HEK293T (cell line): ENCODE results near the gene SMIM3.

Experiments used
- SP1 ChIP-seq: fragments of 450-650 bp; IDR thresholded peaks from 2 replicates; pipeline ENCODE4 v1.6.1; 2017
- SUZ12 ChIP-seq: fragments of 450-650 bp; IDR thresholded peaks from 2 replicates; pipeline ENCODE4 v1.6.1; 2016; ENCODE audit warnings: mild to moderate bottlenecking

DNA sequence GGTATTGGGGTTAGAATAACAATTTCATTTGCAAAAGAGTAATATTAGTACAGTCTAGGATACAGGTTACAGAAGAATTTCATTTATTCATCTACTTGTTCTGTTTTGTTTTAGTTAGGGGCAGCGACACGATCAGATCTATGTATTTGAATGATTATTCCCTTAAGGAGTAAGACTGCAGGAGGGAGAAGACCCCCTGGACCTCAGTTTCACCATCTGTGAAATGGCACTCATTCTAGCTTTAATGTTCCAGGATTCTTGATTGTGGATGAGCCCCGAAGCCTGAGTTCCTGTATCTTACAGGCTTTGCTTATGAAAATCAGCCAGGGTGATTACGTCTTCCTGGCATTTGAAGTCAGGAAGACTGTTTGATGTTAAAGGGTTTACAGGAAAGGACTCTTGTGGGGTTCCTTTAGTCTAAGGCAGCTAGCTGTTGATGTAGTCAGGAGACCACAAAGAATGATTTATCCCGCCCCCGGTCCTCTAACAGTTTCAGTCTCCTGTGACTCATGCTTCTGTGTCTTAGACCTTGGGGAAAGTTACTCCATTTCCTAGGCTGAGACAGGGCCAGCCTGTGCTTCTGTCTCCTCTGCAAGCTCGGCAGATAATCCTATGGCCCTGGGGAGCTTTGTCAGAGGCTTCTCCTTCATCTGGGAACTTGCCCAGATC is 11.5 kb downstream of the SMIM3 start:
- no peak for TF ChIP-seq SUZ12
- TF ChIP-seq SP1, result no peak
